ENCODE results near the gene CDHR4. TPM values are rescaled to one million over a fixed set of nuclear protein-coding genes. Genes with fewer than 3 reads are reported as not detected.
A peak's percentile ranks its signal among the peaks of the same experiment; 100 is the strongest.

CDHR4 gene
- total and polyA plus RNA-seq, 2 donors (not counting 1 experiment from before 2014, with no cell fraction given), result 0.18 to 0.32 TPM

DNA sequence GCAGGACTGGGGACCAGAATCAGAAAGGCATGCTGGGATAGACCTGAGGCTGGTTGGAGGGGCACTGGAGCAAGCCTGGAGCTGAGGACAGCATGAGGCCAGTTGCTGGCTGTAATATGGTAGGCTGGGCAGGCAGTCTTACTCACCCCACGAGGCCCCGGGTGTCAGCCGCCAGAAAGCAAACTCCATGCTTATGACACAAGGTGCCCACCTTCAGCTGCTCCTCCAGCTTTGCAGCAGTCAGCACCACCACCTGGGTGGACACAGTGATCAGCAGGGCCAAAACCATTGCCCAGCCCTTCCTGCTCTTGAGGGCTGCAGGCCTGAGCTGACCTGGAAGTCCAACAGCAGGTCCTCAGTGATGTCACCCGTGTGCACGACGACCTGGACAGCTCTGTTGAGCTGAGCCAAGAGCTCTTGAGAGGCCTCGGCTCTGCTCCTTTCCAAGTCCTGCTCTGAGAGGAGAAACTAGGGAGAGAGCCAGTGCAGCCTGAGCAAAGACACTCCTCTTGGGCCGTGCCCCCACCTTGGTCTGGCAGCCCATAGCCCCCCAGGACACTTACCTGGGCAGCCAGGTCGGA is 13.3 kb upstream of the CDHR4 start:
- Histone ChIP-seq H3K79me2 (ENCODE audit: control insufficient read depth, insufficient read depth, low read length) (peaks cover 64% of the 10 kb centered on the region), H3K27ac (ENCODE audit: low read length in 2 of 2) (peak overlapping the region; percentile 68 to 92), H3K9ac (ENCODE audit: low read length) (peak overlapping the region; percentile 81), H3K4me2 (replicated peaks; ENCODE audit: low read depth, low read length, poor library complexity, severe bottlenecking) (peak overlapping the region; percentile 87), H3K9me3 (ENCODE audit: control extremely low read depth in 1 of 3, control insufficient read depth in 2 of 3, insufficient read depth in 1 of 3, low read length in 2 of 3) (no peaks in the 10 kb centered on the region), H3K4me1 (ENCODE audit: control insufficient read depth in 2 of 2, insufficient read depth in 2 of 2, low read length in 2 of 2) (peaks cover 32 to 54% of the 10 kb centered on the region in 2 donors), H2AFZ (ENCODE audit: insufficient read depth, low read depth, low read length, poor library complexity, severe bottlenecking) (peak overlapping the region; percentile 96), H4K20me1 (ENCODE audit: control insufficient read depth, insufficient read depth, low read length, poor library complexity, severe bottlenecking) (no peaks in the 10 kb centered on the region), H3K27me3 (replicated peaks in 1 of 4; ENCODE audit: control extremely low read depth in 1 of 4, control insufficient read depth in 3 of 4, insufficient read depth in 4 of 4, low read length in 3 of 4) (no peaks in the 10 kb centered on the region), H3K4me3 (ENCODE audit: control extremely low read depth in 1 of 5, extremely low read depth in 1 of 5, insufficient read depth in 1 of 5, low read depth in 2 of 5, low read length in 4 of 5) (peak overlapping the region; percentile 48 to 93 (median 78)), H3K36me3 (replicated peaks in 1 of 2; ENCODE audit: control extremely low read depth in 1 of 2, control insufficient read depth in 1 of 2, extremely low read depth in 1 of 2, insufficient read depth in 2 of 2, low read length in 1 of 2) (peaks cover 0 to 50% of the 10 kb centered on the region in 2 experiments)
- Mint-ChIP-seq H3K9me3 (ENCODE audit: insufficient read depth) (no peaks in the 10 kb centered on the region), H3K4me1 (peaks cover 58% of the 10 kb centered on the region), H3K27me3 (no peaks in the 10 kb centered on the region), H3K27ac (peak overlapping the region; percentile 99), H3K4me3 (peak overlapping the region; percentile 99)
- WGBS (ENCODE audit: insufficient coverage), result 46% methylated on average over 9 of the region's 9 CpGs
- DNase-seq (no peak), ATAC-seq (ENCODE audit: low read depth) (no peak)
- TF ChIP-seq, protein P1, sequence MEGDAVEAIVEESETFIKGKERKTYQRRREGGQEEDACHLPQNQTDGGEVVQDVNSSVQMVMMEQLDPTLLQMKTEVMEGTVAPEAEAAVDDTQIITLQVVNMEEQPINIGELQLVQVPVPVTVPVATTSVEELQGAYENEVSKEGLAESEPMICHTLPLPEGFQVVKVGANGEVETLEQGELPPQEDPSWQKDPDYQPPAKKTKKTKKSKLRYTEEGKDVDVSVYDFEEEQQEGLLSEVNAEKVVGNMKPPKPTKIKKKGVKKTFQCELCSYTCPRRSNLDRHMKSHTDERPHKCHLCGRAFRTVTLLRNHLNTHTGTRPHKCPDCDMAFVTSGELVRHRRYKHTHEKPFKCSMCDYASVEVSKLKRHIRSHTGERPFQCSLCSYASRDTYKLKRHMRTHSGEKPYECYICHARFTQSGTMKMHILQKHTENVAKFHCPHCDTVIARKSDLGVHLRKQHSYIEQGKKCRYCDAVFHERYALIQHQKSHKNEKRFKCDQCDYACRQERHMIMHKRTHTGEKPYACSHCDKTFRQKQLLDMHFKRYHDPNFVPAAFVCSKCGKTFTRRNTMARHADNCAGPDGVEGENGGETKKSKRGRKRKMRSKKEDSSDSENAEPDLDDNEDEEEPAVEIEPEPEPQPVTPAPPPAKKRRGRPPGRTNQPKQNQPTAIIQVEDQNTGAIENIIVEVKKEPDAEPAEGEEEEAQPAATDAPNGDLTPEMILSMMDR (IDR thresholded peaks at IDR 0.05), result no peak
- TF ChIP-seq EZH2 (IDR thresholded peaks at IDR 0.05; ENCODE audit: borderline replicate concordance, insufficient read depth, low read depth, low read length, poor library complexity, severe bottlenecking), result no peak
- CTCF ChIA-PET, result interaction anchor here (0.8 to 11.0 kb wide), 4 partner anchors 9 to 25 kb away, joined by 3 to 121 read pairs (median 42); partner anchors contain the start of gene INKA1
- intact Hi-C loops (cut with micrococcal nuclease), result loop anchor here (1.0 kb wide), 1 partner anchor 8 kb away; no protein-coding TSS in a partner anchor
- POLR2A ChIA-PET, result interaction anchor here (0.6 to 3.3 kb wide), 6 partner anchors 8 to 1687 kb away, joined by 3 to 24 read pairs (median 9); partner anchors contain the start of genes INKA1 and IP6K1

Data from B cell (primary cell).